Stimulated activated CD4-positive, alpha-beta T cell treated with anti-CD3 and anti-CD28 coated beads, TNF-alpha, amount 100 ng/mL, for 4 hours (primary cell): ENCODE measurements around the gene PTPRE.

ENCODE experiments used
- DNase-seq, 3 experiments: peaks; one replicate each; pipeline ENCODE4 v3.0.0-alpha.2; 2020; ENCODE audit warnings: low read depth in 3 of 3

PTPRE gene

DNA sequence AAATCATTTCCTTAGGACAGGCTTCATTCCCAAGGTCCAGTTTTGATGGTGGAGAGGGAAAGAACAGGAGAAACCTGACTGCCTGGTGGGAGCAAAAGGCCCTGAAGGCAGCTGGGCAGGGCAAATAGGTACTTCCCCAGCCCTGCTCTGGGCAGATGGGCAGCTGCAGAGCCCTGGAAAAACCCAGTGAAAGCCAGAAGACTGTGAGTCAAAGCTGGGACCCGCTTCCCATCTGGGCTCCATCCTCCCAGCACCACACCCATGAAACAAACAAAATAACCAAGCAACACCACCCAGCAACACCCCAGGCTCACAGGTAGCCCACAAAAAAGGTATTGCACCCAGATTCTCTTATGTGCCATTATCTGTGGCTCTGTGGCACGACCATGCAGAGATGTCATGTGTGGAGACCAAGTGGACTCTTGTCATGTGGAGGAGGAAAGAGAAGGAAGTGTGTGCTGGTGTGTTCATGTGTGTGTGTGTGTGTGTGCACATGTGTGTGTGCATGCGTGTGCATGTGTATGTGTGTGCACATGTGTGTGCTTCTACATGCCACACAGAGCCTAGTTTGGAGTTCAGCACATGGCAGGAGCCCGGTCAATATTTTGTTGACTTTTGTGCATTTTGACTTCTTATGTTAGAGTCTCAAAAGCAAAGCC lies 24.0 kb upstream of the PTPRE start:
- DNase-seq, result no peak

DNA sequence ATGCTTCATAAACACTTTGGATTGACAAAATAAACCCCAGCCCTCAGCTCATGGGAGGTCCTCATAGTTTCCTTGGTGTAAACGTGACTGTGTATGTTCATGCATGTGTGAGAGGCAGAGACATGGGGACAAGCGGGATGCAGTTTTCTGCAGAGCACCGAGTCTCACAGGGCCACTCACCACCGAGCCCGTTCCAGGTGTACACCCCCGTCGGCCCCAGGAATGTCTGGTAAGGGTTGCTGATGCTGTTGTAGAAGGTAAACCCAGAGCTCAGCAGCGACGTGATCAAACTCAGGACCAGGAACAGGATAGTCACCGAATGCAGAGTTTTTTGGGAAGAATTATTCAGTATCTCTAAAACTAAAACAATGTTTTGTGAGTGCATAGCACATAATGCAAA lies 23.4 kb upstream of the PTPRE start:
- no peak for DNase-seq

- DNase-seq, result no peak
Measured at GRCh38 chr10:127884501-127884900, 22.4 kb upstream of the PTPRE start.

GRCh38 chr10:127886371-127887051 lies 20.4 kb upstream of the PTPRE start:
- DNase-seq, result no peak

DNA sequence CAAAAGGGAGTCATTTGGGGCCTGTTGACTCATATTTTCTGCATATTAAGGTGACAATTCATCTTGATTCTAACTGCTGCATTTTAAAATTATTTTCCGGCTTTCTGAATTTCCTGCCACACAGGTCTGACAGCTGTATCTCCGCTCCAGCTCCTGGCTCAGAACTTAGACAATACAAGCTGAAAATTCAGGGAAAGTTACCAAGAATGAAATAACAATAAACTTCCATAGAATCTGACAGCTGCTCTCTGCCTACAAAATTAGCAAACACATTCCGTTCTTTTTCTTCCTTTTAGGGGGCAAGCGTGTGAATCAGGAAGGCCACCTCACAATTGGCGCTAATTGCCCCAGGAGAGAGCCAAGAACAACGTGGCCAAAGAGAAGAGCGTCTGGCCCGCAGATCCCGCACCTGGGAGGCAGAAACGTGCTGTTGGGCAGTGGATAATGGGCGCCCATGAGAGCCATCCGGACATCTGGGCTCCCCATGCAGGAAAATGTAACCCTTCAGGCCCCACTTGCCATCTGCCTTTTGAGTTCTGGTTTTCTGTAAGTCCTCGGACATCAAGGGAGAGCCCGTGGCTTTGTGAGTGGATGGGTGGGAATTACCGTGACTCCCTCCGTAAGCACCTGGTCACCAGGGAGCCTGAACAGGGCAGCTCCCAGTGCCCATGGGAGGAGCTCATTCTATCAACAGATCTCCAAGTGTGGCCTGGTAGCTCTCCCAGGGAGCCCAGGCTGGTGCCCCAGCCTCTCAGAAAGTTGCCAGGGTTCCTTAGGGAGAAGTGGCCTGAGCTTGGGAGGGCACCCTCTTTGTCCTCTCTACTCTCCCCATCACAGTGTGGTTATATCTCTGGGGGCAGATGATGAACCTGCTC lies 19.1 kb upstream of the PTPRE start:
- no peak for DNase-seq

DNA sequence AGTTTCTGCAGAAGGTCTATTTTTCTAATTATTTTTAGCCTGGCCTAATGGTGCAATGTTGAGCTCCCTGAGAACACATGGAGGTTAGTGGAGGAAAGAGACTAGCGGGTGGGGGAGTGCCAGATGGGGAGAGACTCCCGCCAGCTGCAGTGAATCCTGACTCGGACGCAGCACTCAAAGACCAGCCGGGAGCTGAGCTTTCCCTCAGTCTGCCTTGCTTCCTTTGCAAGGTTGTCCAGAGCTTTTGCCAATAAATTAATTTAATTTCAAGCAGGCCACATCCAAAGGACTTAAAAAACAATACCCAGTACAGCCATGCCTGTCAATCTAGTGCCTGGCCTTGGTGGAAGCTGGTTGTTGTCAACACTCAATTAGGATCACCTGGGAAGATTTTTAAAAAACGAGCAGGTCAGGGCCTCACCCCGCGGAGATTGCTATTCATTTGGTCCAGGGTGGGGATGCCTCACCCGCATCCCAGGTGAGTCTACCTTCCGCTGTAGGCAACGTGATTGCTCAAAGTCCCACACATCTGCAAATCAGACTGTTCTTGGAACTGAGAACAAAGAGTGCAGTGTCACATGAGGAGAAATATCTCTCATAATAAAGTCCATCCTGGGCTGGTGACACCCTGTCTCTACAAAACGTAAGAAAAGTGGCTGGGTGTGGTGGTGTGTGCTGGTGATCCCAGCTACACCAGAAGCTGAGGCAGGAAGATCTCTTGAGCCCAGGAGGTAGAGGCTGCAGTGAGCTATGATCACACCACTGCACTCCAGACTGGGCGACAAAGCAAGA lies 18.2 kb upstream of the PTPRE start:
- DNase-seq, result no peak

DNA sequence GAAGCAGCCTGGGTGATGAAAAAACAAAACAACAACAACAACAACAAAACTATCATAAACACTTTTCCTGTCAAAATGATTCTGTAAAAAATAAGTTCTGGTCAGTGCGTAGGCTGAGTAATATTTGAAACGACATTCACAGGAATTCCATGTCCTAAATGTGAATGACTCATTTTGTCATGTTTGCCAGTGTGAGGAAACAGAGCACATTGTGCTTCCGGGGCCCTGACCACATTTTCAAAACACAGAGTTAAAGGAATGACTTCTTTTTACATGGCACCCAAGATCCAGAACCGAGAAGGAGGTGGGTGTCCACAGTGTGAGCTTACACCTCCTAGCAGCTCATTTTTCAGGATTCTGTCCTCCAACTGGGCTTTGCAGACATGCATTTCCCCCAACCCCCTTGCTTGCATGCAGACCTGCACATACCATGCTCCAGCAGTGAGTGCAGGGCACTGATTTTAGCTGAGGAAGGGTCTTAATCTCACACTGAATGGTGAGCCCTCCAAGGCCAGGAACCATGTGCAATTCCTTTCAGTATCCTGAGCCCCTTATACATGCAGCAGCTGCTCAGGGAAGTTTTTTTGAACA lies 17.2 kb upstream of the PTPRE start:
- no peak for DNase-seq

DNA sequence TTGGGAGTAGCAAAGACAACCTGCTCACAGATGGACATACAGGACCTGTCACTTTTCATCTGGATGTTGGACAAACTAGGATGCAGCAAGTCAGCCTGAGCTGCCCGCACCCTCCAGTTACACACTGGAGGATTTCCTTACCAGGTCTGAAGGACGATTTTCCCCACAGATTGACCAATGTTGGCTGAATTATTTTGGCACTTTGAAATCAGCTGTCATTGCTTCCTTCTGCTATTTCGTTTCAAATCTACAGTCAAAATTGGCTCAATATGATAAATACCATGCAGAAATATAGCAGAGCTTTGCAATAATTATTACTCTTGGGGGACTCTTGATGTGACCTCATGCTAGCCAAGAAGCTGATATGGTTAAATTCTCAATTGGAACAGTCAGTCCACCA lies 16.7 kb upstream of the PTPRE start:
- no peak for DNase-seq

DNA sequence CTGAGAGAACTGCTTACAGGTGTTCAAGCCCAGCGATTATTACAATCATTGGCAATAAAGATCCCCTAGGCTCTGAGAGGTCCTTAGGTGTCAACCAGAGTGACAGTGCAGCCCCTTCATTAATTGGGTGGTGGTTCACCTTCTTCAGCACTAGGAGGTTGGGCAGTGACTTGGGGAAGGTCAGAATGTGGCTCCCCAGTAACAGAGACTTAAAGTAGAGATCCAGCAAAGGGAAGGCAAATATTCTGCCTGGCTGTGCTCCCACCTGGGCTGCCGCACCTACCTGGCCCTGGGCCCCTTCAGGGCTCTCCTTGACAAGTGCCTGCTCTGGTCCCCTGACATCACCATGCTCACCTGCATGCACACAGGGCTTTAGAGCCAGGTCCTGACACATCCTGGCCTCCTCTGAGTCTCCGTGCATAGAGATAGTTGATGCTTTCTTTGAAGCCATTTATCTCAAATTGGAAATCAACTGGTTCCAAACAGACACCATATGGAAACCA lies 16.0 kb upstream of the PTPRE start:
- no peak for DNase-seq

DNA sequence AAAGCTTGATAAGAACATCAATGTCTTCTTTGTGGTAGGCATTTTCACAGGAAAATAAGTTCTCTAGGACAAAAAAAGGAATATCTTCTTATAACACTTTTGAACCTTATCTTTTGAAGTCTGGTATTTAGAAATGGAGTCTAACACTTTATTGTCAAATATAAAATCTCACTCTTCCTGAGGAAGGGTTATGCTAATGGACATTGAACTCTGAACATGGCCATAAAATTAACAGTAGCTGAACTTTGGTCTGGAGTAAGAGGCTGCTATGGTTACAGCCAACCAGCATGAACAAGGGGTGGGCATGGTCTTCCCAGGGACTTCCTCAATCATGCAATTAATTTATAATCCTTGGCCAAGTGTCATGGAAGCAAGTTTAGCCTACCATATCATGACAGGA lies 14.2 kb upstream of the PTPRE start, which contains the start of gene CLRN3:
CLRN3 (minus strand) TSS at position 199 of the 400 bp plus-strand sequence; CDS start at position 42, 157 bp downstream.
- no peak for DNase-seq

DNA sequence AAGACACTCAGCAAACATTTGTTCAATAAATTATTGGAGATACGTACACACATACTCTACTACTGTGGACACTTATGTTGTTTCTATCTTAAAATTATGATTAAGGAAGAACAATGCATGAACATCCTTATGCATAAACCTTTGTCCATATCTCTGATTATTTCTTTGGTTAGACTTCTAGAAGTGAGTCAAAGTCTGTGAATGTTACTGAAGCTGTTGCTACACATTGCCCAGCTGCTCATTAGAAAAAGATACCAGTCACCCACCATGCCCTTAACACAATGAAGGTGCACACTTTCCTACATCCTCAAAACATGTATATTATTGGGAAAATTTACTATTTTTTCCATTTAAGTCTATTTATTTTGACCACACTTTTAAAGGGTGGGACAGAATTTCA lies 12.8 kb upstream of the PTPRE start:
- DNase-seq, result no peak

- no peak for DNase-seq
Measured at GRCh38 chr10:127896590-127896989, 10.3 kb upstream of the PTPRE start.

DNA sequence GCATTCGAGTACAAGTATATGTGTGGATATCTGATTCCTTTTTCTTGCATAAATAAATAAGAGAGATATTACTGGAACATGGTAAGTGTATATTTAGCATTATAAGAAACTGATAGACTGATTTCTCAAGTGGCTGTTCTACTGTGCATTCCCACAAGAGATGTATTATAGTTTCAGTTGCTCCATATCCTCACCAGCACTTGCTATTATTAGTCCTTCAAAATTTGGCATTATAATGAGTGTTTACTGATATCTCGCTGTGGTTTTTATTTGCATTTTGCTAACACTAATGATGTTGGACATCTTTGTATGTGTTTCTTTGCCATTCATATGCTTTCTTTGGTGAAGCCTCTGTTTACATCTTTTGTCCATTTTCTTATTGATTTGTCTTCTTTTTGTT lies 9.7 kb upstream of the PTPRE start:
- DNase-seq, result no peak

GRCh38 chr10:127899766-127900387 lies 7.0 kb upstream of the PTPRE start:
- DNase-seq, result no peak

DNA sequence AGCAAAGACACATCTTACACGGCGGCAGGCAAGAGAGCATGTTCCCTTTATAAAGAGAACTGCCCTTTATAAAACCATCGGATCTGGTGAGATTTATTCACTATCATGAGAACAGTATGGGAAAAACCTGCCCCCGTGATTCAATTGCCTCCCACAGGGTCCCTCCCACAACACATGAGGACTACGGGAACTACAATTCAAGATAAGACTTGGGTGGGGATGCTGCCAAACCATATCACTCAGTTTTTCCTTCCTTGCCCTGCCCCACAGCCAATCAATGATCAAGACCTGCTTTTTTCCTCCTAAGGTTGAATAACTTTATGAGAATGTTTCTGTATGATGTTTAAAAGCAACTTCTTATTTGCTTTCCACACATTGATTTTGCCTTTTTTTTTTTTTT lies 3.1 kb upstream of the PTPRE start:
- DNase-seq, result no peak

- no peak for DNase-seq
Measured at GRCh38 chr10:127904311-127905000, 2.4 kb upstream of the PTPRE start.

DNA sequence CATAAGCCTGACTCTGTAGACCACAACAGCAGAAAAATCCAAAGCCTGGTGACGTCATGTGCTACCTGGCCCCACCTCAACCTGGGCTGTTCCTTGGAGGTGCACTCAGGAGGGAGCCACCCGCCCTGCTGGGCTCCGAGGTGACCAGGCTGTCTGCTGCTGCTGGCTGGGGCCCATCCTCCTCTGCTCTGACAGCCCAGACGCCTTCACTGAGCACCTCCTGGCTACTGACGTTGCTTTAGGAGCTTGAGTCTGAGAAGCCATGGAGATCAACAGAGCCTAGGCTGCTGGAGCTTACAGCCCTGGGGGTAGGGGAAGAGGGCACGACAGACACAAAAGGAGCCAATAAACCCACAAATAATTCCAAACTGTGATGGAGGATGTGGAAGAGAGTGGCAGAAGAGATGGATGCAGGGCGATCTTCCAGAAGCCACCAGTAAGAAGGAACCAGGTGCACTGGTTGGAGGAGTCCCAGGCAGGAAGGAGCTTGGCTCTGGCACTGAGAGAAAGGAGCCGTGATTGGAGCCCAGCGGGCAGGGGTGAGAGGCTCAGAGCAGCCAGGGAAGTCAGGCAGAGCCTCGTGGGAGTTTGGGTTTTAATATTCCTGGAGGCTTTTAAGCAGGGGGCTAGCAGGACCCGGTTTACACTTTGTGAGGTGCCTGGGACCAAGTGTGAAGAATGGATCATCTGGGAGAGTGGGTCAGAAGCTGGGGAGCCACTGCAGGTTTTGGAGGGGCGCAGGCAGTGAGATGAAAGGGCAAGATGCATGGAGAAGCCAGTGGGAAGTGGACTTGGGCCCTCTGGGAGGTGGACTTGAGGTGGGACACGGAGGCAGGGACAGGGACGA lies 1.7 kb upstream of the PTPRE start:
- DNase-seq, result no peak

GRCh38 chr10:127905848-127906261 lies 1.0 kb upstream of the PTPRE start:
- DNase-seq, result no peak
